ENCODE results near the gene ERGIC3. TPM values are rescaled to one million over a fixed set of nuclear protein-coding genes. Genes with fewer than 3 reads are reported as not detected.

Gene ERGIC3
- total RNA-seq, 1 donor from 2014 or later: 233 TPM

DNA sequence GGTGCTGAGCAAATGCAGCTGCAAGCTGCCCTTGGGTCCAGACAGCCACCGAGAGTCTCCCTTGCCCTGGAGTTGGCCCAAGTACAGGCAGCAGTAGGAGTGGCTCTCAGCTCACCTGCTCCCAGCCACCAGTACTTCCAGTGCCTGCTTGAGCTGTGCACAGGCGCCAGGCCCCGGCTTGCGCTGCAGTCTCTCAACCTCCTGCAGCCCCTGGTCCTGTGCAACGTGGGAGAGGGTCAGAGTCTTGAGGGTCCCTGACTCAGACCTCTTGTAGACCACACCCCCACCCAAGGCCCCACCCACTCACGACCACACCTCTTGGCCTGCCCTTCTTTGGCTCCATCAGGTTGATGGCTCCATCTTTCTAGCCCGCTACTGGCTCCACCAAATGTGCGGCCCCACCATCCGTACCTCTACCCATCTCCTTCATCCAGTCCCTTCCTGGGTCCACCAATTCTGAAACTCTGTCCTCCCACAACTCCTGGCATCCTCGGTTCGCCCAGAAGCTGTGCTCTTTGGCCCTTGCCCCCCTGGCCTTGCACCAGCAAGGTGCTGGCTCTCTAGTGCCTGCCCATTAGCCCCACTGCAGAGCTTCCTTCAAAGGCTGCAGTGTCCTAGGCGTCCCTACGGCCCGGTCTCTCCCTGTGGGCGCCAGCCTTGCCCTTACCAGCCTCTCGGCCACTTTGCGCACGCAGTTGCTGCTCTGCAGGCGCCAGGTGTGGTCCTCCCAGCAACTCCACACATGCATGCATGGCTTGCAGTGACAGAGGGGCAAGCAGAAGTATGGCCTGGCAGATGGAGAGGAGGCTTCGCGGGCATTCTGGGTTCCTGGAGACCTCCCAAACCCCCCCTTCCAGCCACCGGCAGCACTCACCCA is 57.3 kb downstream of the ERGIC3 start:
- Mint-ChIP-seq H3K27ac (ENCODE audit: unreplicated experiment) (no peak overlapping the region), H3K36me3 (ENCODE audit: unreplicated experiment) (no peaks in the 10 kb centered on the region), H3K4me3 (ENCODE audit: unreplicated experiment) (peak overlapping the region; percentile 2), H3K4me1 (ENCODE audit: low read depth, unreplicated experiment) (peaks cover 4% of the 10 kb centered on the region), H3K9me3 (ENCODE audit: unreplicated experiment) (peaks cover 11% of the 10 kb centered on the region), H3K27me3 (ENCODE audit: unreplicated experiment) (peaks cover 14% of the 10 kb centered on the region)
- TF ChIP-seq, protein P1, sequence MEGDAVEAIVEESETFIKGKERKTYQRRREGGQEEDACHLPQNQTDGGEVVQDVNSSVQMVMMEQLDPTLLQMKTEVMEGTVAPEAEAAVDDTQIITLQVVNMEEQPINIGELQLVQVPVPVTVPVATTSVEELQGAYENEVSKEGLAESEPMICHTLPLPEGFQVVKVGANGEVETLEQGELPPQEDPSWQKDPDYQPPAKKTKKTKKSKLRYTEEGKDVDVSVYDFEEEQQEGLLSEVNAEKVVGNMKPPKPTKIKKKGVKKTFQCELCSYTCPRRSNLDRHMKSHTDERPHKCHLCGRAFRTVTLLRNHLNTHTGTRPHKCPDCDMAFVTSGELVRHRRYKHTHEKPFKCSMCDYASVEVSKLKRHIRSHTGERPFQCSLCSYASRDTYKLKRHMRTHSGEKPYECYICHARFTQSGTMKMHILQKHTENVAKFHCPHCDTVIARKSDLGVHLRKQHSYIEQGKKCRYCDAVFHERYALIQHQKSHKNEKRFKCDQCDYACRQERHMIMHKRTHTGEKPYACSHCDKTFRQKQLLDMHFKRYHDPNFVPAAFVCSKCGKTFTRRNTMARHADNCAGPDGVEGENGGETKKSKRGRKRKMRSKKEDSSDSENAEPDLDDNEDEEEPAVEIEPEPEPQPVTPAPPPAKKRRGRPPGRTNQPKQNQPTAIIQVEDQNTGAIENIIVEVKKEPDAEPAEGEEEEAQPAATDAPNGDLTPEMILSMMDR (IDR thresholded peaks at IDR 0.05; ENCODE audit: partially characterized antibody, unreplicated experiment): no peak
- no peak for DNase-seq

DNA sequence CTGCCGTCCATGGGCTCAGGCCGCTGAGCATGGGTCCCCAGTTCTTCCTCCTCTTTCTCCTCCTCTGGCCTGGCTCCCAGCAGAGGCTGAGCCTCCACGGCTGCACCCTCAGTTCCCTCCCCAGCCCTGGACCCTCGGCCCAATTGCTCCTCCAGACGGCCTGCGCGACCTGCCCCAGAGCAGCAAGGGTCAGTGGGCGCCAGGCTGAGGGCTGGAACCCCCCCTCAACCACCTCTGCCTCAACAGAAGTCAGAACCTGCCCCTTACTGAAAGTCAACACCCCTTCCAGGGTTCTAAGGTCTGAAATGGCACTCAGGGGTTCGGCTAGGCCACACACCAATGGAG is 57.9 kb downstream of the ERGIC3 start:
- Mint-ChIP-seq H3K27me3 (ENCODE audit: unreplicated experiment) (peaks cover 14% of the 10 kb centered on the region), H3K4me3 (ENCODE audit: unreplicated experiment) (no peak overlapping the region), H3K27ac (ENCODE audit: unreplicated experiment) (no peak overlapping the region), H3K36me3 (ENCODE audit: unreplicated experiment) (no peaks in the 10 kb centered on the region), H3K4me1 (ENCODE audit: low read depth, unreplicated experiment) (peaks cover 4% of the 10 kb centered on the region), H3K9me3 (ENCODE audit: unreplicated experiment) (peaks cover 11% of the 10 kb centered on the region)
- DNase-seq: no peak
- TF ChIP-seq, protein P1 (IDR thresholded peaks at IDR 0.05; ENCODE audit: partially characterized antibody, unreplicated experiment): no peak

DNA sequence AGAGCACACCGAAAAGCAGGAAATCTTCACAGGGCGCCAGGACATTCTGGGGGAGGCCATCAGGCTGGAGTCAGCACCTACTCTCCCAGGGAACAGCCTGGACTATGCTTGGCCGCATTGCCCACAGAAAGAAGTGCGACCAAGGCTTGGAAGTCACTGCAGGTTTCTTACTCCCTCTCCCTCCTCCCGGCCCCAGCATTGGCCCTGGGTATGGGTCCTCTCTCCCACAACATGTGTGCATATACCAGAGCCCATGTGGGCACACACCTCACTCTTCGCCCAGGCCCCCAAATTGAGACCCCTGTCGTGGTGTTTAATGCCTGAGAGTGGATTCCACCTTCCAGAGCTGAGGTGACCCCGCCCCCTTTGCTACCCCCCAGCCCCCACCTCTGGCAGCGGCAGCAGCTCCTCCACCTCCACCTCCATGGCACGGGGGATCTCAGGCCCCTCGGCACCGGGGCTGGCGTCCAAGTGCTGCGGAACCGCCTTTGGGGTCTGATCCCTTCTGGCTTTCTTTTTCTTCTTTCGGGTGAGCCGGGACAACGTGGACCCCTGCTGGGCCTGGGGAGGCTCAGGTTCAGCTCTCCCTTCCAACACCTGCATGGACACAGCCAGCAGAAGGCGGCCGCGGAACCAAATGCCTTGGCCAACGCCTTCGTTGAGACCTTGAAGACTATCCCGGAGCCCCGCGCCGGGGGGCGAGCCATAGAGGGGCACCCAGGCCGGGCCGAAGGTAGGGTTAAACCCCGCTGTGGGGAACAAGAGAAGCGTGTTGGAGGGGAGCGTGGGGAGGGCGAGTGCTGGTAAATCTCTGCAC is 58.5 kb downstream of the ERGIC3 start:
- H3K27ac Mint-ChIP-seq (ENCODE audit: unreplicated experiment): no peak overlapping the region

DNA sequence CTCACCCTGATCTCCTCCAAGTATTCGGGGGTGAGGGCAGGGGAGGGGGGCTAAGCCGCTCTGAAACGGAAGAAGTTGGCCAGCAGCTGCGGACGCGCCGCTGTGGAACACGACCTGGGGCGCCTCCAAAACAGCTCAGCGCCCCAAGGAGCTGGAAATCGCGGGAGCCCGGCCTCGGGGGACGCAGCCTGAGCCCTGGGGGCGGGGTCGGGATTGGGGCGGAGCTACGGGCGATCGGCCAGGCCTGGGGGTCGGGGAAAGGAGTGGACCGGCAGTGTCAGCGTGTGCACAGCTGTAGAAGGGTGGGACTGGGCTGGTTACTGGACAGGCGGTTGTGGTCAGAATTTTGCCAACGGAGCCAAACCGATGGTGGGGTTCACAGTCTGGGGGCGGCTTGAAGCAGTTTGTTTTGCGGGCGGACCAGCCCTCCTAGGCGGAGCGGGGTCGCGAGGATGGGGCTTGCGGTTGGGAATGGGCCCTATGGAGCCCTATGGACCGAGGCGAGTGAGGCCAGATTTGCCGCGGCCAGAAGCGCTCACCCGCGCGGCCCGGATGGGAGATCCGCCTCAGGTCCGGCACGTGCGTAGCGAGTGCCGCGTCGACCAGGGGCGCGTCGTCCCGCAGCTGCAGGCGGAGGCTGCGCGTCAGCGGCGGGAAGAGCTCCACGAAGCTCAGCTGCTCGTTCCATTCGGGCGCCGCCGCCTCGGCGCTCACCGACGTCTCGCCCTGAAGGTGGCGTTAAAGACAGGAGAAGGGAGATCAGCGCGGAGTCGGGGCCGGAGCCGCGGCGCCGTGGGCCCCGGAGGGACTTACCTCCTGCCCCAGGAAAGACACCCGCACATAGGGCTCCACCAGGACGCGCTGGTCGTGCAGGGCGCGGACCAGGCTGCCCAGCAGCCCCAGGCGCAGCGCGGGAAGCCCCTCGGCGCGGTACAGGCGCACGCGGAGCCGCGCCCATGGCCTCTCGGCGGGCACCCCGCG is 59.4 kb downstream of the ERGIC3 start:
- TF ChIP-seq, protein P1 (IDR thresholded peaks at IDR 0.05; ENCODE audit: partially characterized antibody, unreplicated experiment): no peak
- no peaks in the 10 kb centered on the region for H3K36me3 Mint-ChIP-seq (ENCODE audit: unreplicated experiment)
- DNase-seq: peak; percentile 81
- peaks cover 4% of the 10 kb centered on the region for H3K4me1 Mint-ChIP-seq (ENCODE audit: low read depth, unreplicated experiment)
- H3K27ac Mint-ChIP-seq (ENCODE audit: unreplicated experiment): no peak overlapping the region
- H3K9me3 Mint-ChIP-seq (ENCODE audit: unreplicated experiment): peaks cover 9% of the 10 kb centered on the region
- peak overlapping the region; percentile 82 for H3K4me3 Mint-ChIP-seq (ENCODE audit: unreplicated experiment)
- peaks cover 14% of the 10 kb centered on the region for H3K27me3 Mint-ChIP-seq (ENCODE audit: unreplicated experiment)

More for the DNA sequence above, 58.5 kb downstream of the ERGIC3 start:
- Mint-ChIP-seq H3K27me3 (ENCODE audit: unreplicated experiment) (peaks cover 14% of the 10 kb centered on the region), H3K36me3 (ENCODE audit: unreplicated experiment) (no peaks in the 10 kb centered on the region), H3K4me1 (ENCODE audit: low read depth, unreplicated experiment) (peaks cover 4% of the 10 kb centered on the region), H3K4me3 (ENCODE audit: unreplicated experiment) (no peak overlapping the region), H3K9me3 (ENCODE audit: unreplicated experiment) (peaks cover 11% of the 10 kb centered on the region)
- DNase-seq: no peak
- TF ChIP-seq, protein P1 (IDR thresholded peaks at IDR 0.05; ENCODE audit: partially characterized antibody, unreplicated experiment): no peak
